IPS-18a (cell line): Measurements from ENCODE around the gene SYT2.

Experiments used
- H3K27ac ChIP-seq: one replicate; pipeline ENCODE4 v1.5.1; 2013; ENCODE audit warnings: low read length
- H3K27me3 ChIP-seq: one replicate; pipeline ENCODE4 v1.6.1; 2013; ENCODE audit warnings: mild to moderate bottlenecking, low read length; ENCODE audit not compliant: control insufficient read depth, insufficient read depth
- H3K36me3 ChIP-seq: one replicate; pipeline ENCODE4 v1.6.1; 2013; ENCODE audit warnings: low read depth, low read length; ENCODE audit not compliant: control insufficient read depth
- H3K4me1 ChIP-seq: one replicate; pipeline ENCODE4 v1.6.1; 2013; ENCODE audit warnings: low read depth, low read length; ENCODE audit not compliant: control insufficient read depth
- H3K4me3 ChIP-seq: one replicate; pipeline ENCODE4 v1.5.1; 2013; ENCODE audit warnings: low read length
- H3K9ac ChIP-seq: one replicate; pipeline ENCODE4 v1.6.1; 2013; ENCODE audit warnings: mild to moderate bottlenecking, low read length, moderate library complexity
- H3K9me3 ChIP-seq: one replicate; pipeline ENCODE4 v1.6.1; 2013; ENCODE audit warnings: low read depth, low read length; ENCODE audit not compliant: control insufficient read depth

The SYT2 gene

DNA sequence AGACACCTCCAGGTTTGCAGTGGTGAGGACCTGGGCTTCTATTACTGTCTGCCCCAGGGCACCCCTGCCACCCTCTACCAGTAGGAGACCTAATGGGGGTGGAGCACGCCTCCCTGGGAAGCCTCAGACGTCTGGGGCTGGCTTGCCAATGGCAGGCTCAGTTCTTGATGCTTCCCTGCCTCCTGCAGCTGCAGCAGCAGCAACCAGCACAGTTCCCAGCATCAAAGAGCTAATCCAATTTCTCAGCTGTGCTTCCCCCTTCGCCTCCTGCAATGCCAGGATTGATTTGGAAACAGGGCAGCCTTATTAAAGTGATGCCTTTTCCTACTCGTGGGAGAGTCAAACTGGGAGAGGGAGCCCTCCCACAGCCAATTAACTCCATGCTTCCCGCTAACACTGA, 8.2 kb downstream of the SYT2 start:
- no peak overlapping the region for H3K9ac ChIP-seq
- no peaks in the 10 kb centered on the region for H3K4me1 ChIP-seq
- H3K27ac ChIP-seq, result no peak overlapping the region
- H3K27me3 ChIP-seq, result no peaks in the 10 kb centered on the region
- H3K9me3 ChIP-seq, result no peaks in the 10 kb centered on the region
- no peaks in the 10 kb centered on the region for H3K36me3 ChIP-seq
- no peak overlapping the region for H3K4me3 ChIP-seq

DNA sequence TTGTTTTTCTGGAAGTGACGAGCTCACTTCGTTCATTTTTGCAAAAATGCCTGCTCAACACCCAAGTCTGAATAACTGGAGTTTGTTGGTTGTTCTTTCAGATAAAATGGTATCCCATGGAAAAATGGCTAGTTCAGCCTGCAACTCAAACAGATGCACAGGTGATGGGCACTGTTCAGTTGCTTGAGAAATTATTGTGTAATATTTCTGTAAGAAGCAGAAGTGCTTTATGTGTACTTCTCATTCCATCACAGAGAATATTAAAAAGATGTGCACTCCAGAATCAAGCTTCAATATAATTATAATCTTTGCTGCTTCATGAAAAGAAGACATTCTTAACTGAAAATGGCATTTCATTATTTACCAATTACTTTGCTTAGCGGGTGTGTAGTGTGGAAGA, 9.1 kb downstream of the SYT2 start:
- no peaks in the 10 kb centered on the region for H3K4me1 ChIP-seq
- H3K27me3 ChIP-seq, result no peaks in the 10 kb centered on the region
- H3K27ac ChIP-seq, result no peak overlapping the region
- H3K9me3 ChIP-seq, result no peaks in the 10 kb centered on the region
- no peak overlapping the region for H3K4me3 ChIP-seq
- no peak overlapping the region for H3K9ac ChIP-seq
- H3K36me3 ChIP-seq, result no peaks in the 10 kb centered on the region

DNA sequence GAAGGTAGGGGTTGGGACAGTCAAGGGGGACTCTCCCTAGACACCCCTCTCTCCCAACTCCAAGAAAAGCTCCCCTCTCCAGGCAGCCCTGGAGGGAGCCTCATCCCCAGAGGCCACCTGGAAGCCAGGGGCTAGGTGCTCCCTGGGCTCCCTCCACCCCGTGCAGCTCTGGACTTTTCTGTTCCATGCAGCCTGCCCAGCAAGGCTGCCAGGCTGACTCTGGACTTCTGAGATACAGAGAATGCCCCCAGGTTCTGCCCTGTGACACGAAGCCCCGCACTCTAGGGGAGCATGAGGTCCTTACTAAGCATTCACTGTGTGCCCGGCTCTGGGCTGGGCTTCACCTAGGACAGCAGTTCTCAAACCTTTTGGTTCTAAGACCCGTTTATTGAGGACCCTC, 10.2 kb downstream of the SYT2 start:
- Histone ChIP-seq H3K4me3 (no peak overlapping the region), H3K4me1 (no peaks in the 10 kb centered on the region), H3K27ac (no peak overlapping the region), H3K36me3 (no peaks in the 10 kb centered on the region), H3K9ac (no peak overlapping the region), H3K27me3 (peaks cover 3% of the 10 kb centered on the region), H3K9me3 (no peaks in the 10 kb centered on the region)

DNA sequence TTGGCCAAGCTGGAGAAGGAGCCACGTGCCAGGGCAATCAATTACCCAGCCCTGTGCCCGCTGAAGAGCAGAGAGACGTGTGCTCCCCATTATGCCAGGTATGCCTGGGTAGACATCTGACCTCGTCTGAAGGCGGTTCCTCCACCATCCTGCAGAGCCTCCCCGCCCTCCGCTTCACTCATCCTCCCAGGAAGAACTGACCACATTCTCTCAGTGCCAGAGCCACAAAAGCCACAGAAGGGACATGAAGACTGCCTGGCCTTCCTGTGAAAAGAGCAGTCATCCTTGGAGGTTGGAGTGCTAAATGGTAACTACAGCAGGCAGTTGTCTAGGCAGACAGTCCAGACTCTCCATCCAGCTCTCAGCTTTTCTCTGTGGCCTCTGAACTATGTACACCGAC, 12.0 kb downstream of the SYT2 start:
- H3K27ac ChIP-seq, result no peak overlapping the region
- H3K9ac ChIP-seq, result no peak overlapping the region
- no peak overlapping the region for H3K4me3 ChIP-seq
- H3K9me3 ChIP-seq, result no peaks in the 10 kb centered on the region
- H3K27me3 ChIP-seq, result peaks cover 3% of the 10 kb centered on the region
- H3K4me1 ChIP-seq, result no peaks in the 10 kb centered on the region
- H3K36me3 ChIP-seq, result no peaks in the 10 kb centered on the region

DNA sequence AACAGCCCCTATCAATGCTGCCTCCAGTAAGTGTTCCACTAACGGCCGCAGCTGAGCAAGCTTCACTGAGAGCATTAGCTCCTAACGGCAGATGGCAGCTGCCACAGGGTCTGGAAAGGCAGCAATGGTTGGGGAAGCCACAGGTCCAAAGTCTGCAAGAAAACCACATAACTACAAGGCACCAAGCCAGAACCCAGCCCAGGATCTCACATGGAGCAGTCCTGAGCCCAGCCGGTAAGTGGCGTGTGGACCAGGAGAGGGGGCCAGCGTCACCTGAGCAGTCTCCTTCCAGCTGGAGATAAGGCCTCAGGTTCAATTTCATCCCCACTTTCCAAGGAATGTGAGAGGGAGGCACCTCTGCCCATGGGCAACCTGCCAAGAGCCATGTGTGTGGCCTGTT, 13.2 kb downstream of the SYT2 start:
- Histone ChIP-seq H3K9me3 (no peaks in the 10 kb centered on the region), H3K4me1 (no peaks in the 10 kb centered on the region), H3K27ac (no peak overlapping the region), H3K4me3 (no peak overlapping the region), H3K9ac (no peak overlapping the region), H3K36me3 (no peaks in the 10 kb centered on the region), H3K27me3 (peaks cover 3% of the 10 kb centered on the region)

DNA sequence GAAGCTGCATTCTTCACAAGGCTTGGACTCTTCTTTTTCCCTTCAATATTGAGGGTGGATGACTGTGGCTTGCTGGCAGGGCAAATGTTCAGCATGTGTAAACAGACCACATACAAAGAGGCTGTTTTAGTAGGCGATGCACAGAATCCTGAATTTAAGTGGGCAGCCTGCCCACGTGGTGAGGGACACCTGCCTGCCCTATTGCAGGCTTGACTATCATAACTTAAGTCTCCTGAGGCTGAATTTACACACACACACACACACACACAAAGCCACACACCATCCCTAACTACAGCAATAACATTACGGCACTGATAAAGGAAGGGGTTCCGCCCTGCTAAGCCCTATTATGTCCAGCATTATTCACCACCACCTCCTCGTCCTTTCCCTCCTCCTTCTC, 15.9 kb downstream of the SYT2 start:
- Histone ChIP-seq H3K9ac (no peak overlapping the region), H3K27ac (no peak overlapping the region), H3K27me3 (peaks cover 3% of the 10 kb centered on the region), H3K9me3 (no peaks in the 10 kb centered on the region), H3K36me3 (no peaks in the 10 kb centered on the region), H3K4me1 (peaks cover under 1% of the 10 kb centered on the region), H3K4me3 (no peak overlapping the region)

DNA sequence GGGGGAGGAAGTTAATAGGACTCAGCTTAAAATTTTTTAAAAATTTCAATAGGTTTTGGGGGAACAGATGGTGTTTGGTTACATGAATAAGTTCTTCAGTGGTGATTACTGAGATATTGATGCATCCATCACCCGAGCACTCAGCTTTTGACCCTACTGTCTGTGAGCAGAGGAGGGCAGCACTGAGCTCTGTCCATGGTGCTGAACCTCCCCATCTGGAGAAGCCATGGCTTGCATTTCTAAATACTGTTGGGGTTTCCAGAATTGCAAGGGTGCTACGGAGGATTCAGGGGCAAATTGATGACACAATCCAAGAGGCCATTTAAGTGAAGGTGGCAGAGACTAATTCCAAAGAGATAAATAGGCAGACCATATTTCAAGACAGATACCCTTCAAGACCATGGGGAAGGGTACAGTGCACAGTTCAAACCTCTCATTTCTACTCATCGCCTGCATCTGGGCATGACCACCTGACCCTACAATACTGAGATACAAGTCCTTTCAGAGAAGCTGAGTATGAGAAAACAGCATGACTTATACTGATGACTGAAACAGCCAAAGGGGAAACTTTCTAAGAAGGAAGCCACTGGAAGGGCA, 17.2 kb downstream of the SYT2 start:
- Histone ChIP-seq H3K27ac (no peak overlapping the region), H3K4me3 (no peak overlapping the region), H3K36me3 (no peaks in the 10 kb centered on the region), H3K4me1 (peaks cover 3% of the 10 kb centered on the region), H3K9me3 (no peaks in the 10 kb centered on the region), H3K27me3 (peaks cover 3% of the 10 kb centered on the region), H3K9ac (no peak overlapping the region)

DNA sequence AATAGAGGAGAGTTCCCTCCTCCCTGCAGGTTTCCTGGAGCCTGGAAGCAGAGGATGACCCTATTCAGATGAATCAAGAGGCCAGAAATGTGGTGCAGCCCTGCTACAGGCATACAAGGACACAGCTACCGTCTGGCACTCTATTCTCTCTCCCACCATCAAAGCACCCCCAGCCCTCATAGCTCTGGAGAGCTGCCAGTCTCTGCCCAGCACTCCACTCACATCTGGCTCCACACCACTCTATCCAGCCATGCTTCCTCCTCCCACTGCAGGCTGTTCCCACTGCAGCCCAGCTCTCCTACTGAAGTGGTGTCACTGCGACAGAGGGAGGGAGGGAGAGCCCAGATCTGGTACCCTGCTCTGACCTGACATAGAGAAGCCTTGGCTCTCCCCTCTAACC, 18.4 kb downstream of the SYT2 start:
- Histone ChIP-seq H3K27ac (no peak overlapping the region), H3K4me3 (no peak overlapping the region), H3K36me3 (no peaks in the 10 kb centered on the region), H3K4me1 (peaks cover 3% of the 10 kb centered on the region), H3K9ac (no peak overlapping the region), H3K27me3 (peaks cover 3% of the 10 kb centered on the region), H3K9me3 (no peaks in the 10 kb centered on the region)

DNA sequence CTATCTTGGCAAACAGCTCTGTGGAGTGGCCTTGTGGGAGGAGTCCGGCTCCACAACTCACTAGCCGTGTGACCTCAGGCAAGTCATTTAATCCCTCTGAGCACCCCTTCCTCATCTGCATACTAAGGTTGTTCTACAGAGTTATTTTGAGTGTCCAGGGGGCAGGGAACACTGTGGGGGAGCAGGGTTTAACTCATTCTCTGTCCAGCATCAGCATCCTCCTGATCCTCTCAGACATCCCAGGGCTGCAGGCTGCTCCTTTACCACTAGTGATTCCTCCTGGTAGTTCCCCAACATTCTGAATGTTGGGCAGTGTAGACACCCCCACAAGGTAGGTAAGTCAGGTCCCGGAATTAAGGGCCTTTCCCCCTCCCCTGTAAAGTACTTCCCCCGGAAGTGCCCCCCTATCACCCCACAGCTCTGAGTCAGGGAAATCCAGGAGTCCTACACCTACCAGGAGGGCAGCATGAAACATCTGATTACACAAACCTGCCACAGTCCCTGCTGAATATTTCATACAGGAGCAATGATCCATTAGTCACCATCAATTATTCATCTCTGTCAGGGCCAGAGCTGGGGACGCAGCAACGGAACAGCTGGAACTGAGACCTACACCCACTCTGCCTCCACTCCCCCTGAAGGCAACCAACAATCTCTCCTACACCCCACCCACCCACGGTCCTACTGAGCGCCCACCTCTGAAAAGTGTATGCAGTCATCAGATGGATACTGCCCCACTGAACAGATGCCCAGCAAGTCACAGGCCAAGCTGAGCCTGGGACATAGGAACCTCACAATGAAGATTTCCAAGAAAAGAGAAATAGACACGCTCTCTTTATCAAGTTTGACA, 20.5 kb downstream of the SYT2 start:
- Histone ChIP-seq H3K9ac (no peak overlapping the region), H3K27me3 (no peaks in the 10 kb centered on the region), H3K27ac (no peak overlapping the region), H3K4me3 (no peak overlapping the region), H3K4me1 (peaks cover 3% of the 10 kb centered on the region), H3K36me3 (no peaks in the 10 kb centered on the region), H3K9me3 (no peaks in the 10 kb centered on the region)

DNA sequence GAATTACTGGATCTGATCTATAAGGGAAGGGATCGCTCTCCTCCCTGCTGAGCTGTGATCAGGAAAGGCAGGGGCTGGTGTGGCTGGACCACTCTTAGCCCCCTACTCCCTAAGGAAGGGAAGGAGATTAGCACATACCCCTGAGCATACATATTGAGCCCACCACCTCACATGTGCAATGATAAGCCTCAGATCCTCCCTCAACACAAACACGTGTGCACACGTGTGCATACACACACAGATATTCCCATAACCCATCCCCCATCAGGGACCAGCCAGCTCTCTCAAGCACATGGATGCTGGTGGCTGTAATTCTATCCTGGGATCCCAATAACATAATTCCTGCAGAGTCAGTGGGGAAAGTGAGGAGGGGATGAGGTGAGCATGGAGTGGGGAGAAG, 21.2 kb downstream of the SYT2 start:
- H3K36me3 ChIP-seq, result no peaks in the 10 kb centered on the region
- H3K9ac ChIP-seq, result no peak overlapping the region
- peaks cover 3% of the 10 kb centered on the region for H3K4me1 ChIP-seq
- H3K9me3 ChIP-seq, result no peaks in the 10 kb centered on the region
- H3K4me3 ChIP-seq, result no peak overlapping the region
- no peak overlapping the region for H3K27ac ChIP-seq
- H3K27me3 ChIP-seq, result no peaks in the 10 kb centered on the region

DNA sequence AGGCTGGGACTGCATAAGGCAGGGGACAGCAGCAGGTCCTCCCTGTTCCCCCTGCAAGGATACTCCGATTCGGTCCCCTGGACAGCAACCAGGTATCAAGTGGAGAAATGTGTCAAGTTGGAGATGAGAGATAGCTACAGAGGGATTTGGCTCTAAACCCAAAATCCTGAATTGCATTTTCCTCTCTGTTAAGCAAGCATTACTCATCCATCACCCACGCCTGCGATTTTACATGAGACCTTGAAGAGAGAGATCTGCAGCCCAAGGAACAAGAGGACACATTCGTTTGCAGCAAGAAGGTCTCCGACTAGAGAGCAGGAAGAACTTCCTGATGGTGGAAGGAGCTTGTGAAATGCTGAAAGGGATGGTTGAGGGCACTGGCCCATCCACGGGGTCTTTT, 21.9 kb downstream of the SYT2 start:
- Histone ChIP-seq H3K9ac (no peak overlapping the region), H3K36me3 (no peaks in the 10 kb centered on the region), H3K27me3 (no peaks in the 10 kb centered on the region), H3K4me1 (peaks cover 3% of the 10 kb centered on the region), H3K4me3 (no peak overlapping the region), H3K27ac (no peak overlapping the region), H3K9me3 (no peaks in the 10 kb centered on the region)

DNA sequence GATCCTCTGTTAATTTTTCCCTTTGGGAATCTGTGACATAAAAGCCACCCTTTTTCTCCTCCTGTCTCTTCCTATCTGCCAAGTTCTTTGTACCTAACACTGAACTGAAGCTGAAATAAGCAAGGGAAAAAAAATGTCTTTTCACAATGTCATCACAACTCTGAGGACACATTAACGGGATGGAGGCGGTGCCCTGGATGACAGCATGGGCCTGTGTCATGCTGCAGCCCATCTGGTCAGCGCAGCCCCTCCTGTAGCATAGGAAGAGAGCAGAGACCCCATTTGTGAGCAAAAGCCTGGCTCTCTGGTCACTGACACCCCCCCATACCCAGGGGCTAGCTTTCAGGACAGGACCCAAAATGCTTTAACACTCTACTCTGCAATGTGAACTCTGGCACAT, 22.5 kb downstream of the SYT2 start:
- H3K27ac ChIP-seq, result no peak overlapping the region
- no peak overlapping the region for H3K4me3 ChIP-seq
- H3K9ac ChIP-seq, result no peak overlapping the region
- no peaks in the 10 kb centered on the region for H3K9me3 ChIP-seq
- H3K27me3 ChIP-seq, result no peaks in the 10 kb centered on the region
- no peaks in the 10 kb centered on the region for H3K36me3 ChIP-seq
- peaks cover 3% of the 10 kb centered on the region for H3K4me1 ChIP-seq
